Lung (tissue), 12 donors: Measurements from ENCODE around the gene MEGF10. TPM values are rescaled to one million over a fixed set of nuclear protein-coding genes. Genes with fewer than 3 reads are reported as not detected.

ENCODE experiments used
- ATAC-seq: fragments of 200-7000 bp; cut with Tn5 transposase; one replicate; pipeline ENCODE4 v1.9.1; 2020; ENCODE audit warnings: moderate number of reproducible peaks; ENCODE audit not compliant: insufficient read depth, low FRiP score
- DNase-seq, 3 donors: peaks; one replicate each; pipeline ENCODE4 v3.0.0-alpha.2; 2013 to 2017
- H3K27ac ChIP-seq, 2 donors: one replicate each; pipeline ENCODE4 v1.5.1; 2013; ENCODE audit warnings: mild to moderate bottlenecking in 2 of 2, moderate library complexity in 2 of 2, control low read depth in 1 of 2, inconsistent platforms in 1 of 2, low read depth in 1 of 2, low read length in 1 of 2
- H3K27me3 ChIP-seq, 3 donors: one replicate each; pipeline ENCODE4 v1.5.1; 2013; ENCODE audit warnings: low read length in 2 of 3; ENCODE audit not compliant: control insufficient read depth in 3 of 3, insufficient read depth in 3 of 3
- H3K36me3 ChIP-seq, 4 donors: one replicate each; pipeline ENCODE4 v1.5.1; 2013; ENCODE audit warnings: low read length in 4 of 4, mild to moderate bottlenecking in 1 of 4, moderate library complexity in 1 of 4; ENCODE audit not compliant: control insufficient read depth in 4 of 4, insufficient read depth in 4 of 4
- H3K4me1 ChIP-seq, 5 donors: one replicate each; pipeline ENCODE4 v1.5.1; 2013; ENCODE audit warnings: low read length in 5 of 5, mild to moderate bottlenecking in 2 of 5, moderate library complexity in 1 of 5; ENCODE audit not compliant: control insufficient read depth in 5 of 5, insufficient read depth in 5 of 5
- H3K4me3 ChIP-seq: one replicate; pipeline ENCODE4 v1.5.1; 2013; ENCODE audit warnings: mild to moderate bottlenecking, control low read depth, moderate library complexity
- H3K9ac ChIP-seq, 2 donors: one replicate each; pipeline ENCODE4 v1.5.1; 2013; ENCODE audit warnings: low read length in 2 of 2, control low read depth in 1 of 2; ENCODE audit not compliant: insufficient read depth in 1 of 2
- H3K9me3 ChIP-seq, 4 donors: one replicate each; pipeline ENCODE4 v1.5.1; 2013; ENCODE audit warnings: low read length in 3 of 4, mild to moderate bottlenecking in 1 of 4, moderate library complexity in 1 of 4; ENCODE audit not compliant: control insufficient read depth in 4 of 4, insufficient read depth in 3 of 4
- CTCF ChIP-seq: IDR thresholded peaks from 2 replicates; pipeline ENCODE4 v1.5.1; 2012; ENCODE audit warnings: mild to moderate bottlenecking; ENCODE audit errors: control extremely low read depth, extremely low read depth
- whole genome bisulfite sequencing, 2 donors: extraction: QIAGEN DNeasy Blood & Tissue Kit; methylation state at CpG; one replicate each; pipeline ENCODE4 v1.1.7; 2013; 5-methylcytosine and 5-hydroxymethylcytosine counted together
- polyA plus RNA-seq, 2 donors: library from polyadenylated mRNA; stranded (reverse); fragments of 200-250 nt; gene quantifications; one replicate each; pipeline ENCODE4 v1.2.1, GENCODE V29; 2013
- total RNA-seq, 2 donors: library from RNA; depleted of rRNA in 1 of 2; stranded (reverse); fragments of >200 nt in 1 of 2; gene quantifications; one replicate each; pipeline ENCODE4 v1.2.1, GENCODE V29; 2014 to 2021
- donor health status: control.
- donor health status: control.
- donor health status: Bipolar disorder and iron deficiency.
- donor health status: healthy.
- donor health status: DM: yes; HTN: yes; CAD: no.

The MEGF10 gene
- total and polyA plus RNA-seq, 4 donors = 0.02 to 0.82 (median 0.12) TPM

- TF ChIP-seq CTCF = no peak
- no peak overlapping the region for H3K4me3 ChIP-seq
- H3K9ac ChIP-seq = no peak overlapping the region
- DNase-seq = no peak
- H3K9me3 ChIP-seq = peaks cover 0 to 3% (median 0%) of the 10 kb centered on the region in 4 donors
- H3K27ac ChIP-seq = no peak overlapping the region
- H3K36me3 ChIP-seq = no peaks in the 10 kb centered on the region
- ATAC-seq = no peak
- no peaks in the 10 kb centered on the region for H3K4me1 ChIP-seq
- peaks cover 0 to 3% (median 0%) of the 10 kb centered on the region in 3 donors for H3K27me3 ChIP-seq
- 69 to 82% methylated on average over 7 of the region's 7 CpGs for WGBS, 2 donors
Observed at GRCh38 chr5:127431977-127432585, 141.5 kb downstream of the MEGF10 start.

- WGBS, 2 donors = 80 to 86% methylated on average over 2 of the region's 2 CpGs
- ATAC-seq = no peak
Observed at GRCh38 chr5:127433526-127433925, 142.9 kb downstream of the MEGF10 start.

GRCh38 chr5:127434588-127434987 is 144.0 kb downstream of the MEGF10 start:
- peaks cover 0 to 5% (median 0%) of the 10 kb centered on the region in 4 donors for H3K9me3 ChIP-seq
- no peaks in the 10 kb centered on the region for H3K4me1 ChIP-seq
- DNase-seq = no peak
- no peak overlapping the region for H3K27ac ChIP-seq
- no peak for TF ChIP-seq CTCF
- WGBS, 2 donors = 89 to 99% methylated on average over 12 of the region's 12 CpGs
- H3K27me3 ChIP-seq = peaks cover 0 to 8% (median 5%) of the 10 kb centered on the region in 3 donors
- no peaks in the 10 kb centered on the region for H3K36me3 ChIP-seq
- no peak overlapping the region for H3K4me3 ChIP-seq
- no peak for ATAC-seq
- H3K9ac ChIP-seq = no peak overlapping the region

More at GRCh38 chr5:127433526-127433925, 142.9 kb downstream of the MEGF10 start:
- Histone ChIP-seq H3K4me1 (no peaks in the 10 kb centered on the region), H3K9me3 (peaks cover 0 to 5% (median 0%) of the 10 kb centered on the region in 4 donors), H3K36me3 (no peaks in the 10 kb centered on the region), H3K4me3 (no peak overlapping the region), H3K27ac (no peak overlapping the region), H3K9ac (no peak overlapping the region), H3K27me3 (peaks cover 0 to 7% (median 4%) of the 10 kb centered on the region in 3 donors)
- DNase-seq = no peak
- no peak for TF ChIP-seq CTCF

- Histone ChIP-seq H3K27ac (no peak overlapping the region), H3K9me3 (peaks cover 0 to 5% (median 0%) of the 10 kb centered on the region in 4 donors), H3K36me3 (no peaks in the 10 kb centered on the region), H3K27me3 (peaks cover 0 to 8% (median 5%) of the 10 kb centered on the region in 3 donors), H3K4me1 (no peaks in the 10 kb centered on the region), H3K9ac (no peak overlapping the region), H3K4me3 (no peak overlapping the region)
- no peak for TF ChIP-seq CTCF
- WGBS, 2 donors = 95 to 98% methylated on average over 2 of the region's 2 CpGs
- DNase-seq = no peak
- no peak for ATAC-seq
Observed at GRCh38 chr5:127435821-127436220, 145.2 kb downstream of the MEGF10 start.
